Hepatocyte (in vitro differentiated cells): ENCODE results near the gene TRIM15. TPM values are rescaled to one million over a fixed set of nuclear protein-coding genes. Genes with fewer than 3 reads are reported as not detected.

Experiments used
- DNase-seq: peaks from one replicate; pipeline ENCODE4 v3.0.0-alpha.2; 2016; ENCODE audit warnings: low spot score
- H2AFZ ChIP-seq: fragments of 200-600 bp; sonication (generic); 2 replicates; pipeline ENCODE4 v1.6.0; 2016; ENCODE audit warnings: antibody characterized with exemption, mild to moderate bottlenecking
- H3K27ac ChIP-seq: fragments of 200-600 bp; sonication (generic); 2 replicates; pipeline ENCODE4 v1.5.1; 2016; ENCODE audit warnings: mild to moderate bottlenecking
- H3K27me3 ChIP-seq: fragments of 200-600 bp; sonication (generic); 2 replicates; pipeline ENCODE4 v1.6.1; 2016
- H3K36me3 ChIP-seq: fragments of 200-600 bp; sonication (generic); replicated peaks from 2 replicates; pipeline ENCODE4 v1.5.1; 2016; ENCODE audit warnings: low read depth; ENCODE audit not compliant: insufficient read depth
- H3K4me1 ChIP-seq: fragments of 200-600 bp; sonication (generic); 2 replicates; pipeline ENCODE4 v1.5.1; 2016; ENCODE audit warnings: mild to moderate bottlenecking, moderate library complexity; ENCODE audit not compliant: insufficient read depth
- H3K4me2 ChIP-seq: fragments of 200-600 bp; sonication (generic); 2 replicates; pipeline ENCODE4 v1.6.0; 2016
- H3K4me3 ChIP-seq: fragments of 200-600 bp; sonication (generic); 2 replicates; pipeline ENCODE4 v1.5.1; 2016; ENCODE audit warnings: mild to moderate bottlenecking
- H3K79me2 ChIP-seq: fragments of 200-600 bp; sonication (generic); 2 replicates; pipeline ENCODE4 v1.6.0; 2017; ENCODE audit warnings: mild to moderate bottlenecking
- H3K9me2 ChIP-seq: fragments of 200-600 bp; sonication (generic); replicated peaks from 2 replicates; pipeline ENCODE4 v1.6.0; 2017; ENCODE audit warnings: mild to moderate bottlenecking; ENCODE audit not compliant: insufficient read depth
- H3K9me3 ChIP-seq: fragments of 200-600 bp; sonication (generic); 2 replicates; pipeline ENCODE4 v1.5.1; 2016; ENCODE audit warnings: low read depth, mild to moderate bottlenecking
- H4K20me1 ChIP-seq: fragments of 200-600 bp; sonication (generic); 2 replicates; pipeline ENCODE4 v1.6.0; 2016; ENCODE audit warnings: mild to moderate bottlenecking; ENCODE audit not compliant: insufficient read depth, poor library complexity, severe bottlenecking
- CTCF ChIP-seq: fragments of 200-600 bp; sonication (generic); IDR thresholded peaks from 2 replicates; pipeline ENCODE4 v1.5.1; 2016; ENCODE audit warnings: antibody characterized with exemption, mild to moderate bottlenecking; ENCODE audit not compliant: poor library complexity
- EZH2 ChIP-seq: fragments of 200-600 bp; sonication (generic); IDR thresholded peaks from 2 replicates; pipeline ENCODE4 v1.6.1; 2016; ENCODE audit warnings: antibody characterized with exemption, mild to moderate bottlenecking, borderline replicate concordance
- EZH2phosphoT487 ChIP-seq: fragments of 200-600 bp; sonication (generic); IDR thresholded peaks from one replicate; pipeline ENCODE4 v1.6.1; 2018; ENCODE audit warnings: antibody characterized with exemption, mild to moderate bottlenecking, low read depth, moderate library complexity; ENCODE audit not compliant: unreplicated experiment, severe bottlenecking
- WGBS: methylation state at CpG from one replicate; pipeline ENCODE4 v1.1.6; 2016; ENCODE audit warnings: low lambda C conversion rate; ENCODE audit errors: missing lambda C conversion rate; 5-methylcytosine and 5-hydroxymethylcytosine counted together
- polyA plus RNA-seq: library from polyadenylated mRNA; unstranded; fragments of >200 nt; fragmentation: Nextera tagmentation; extraction: Ambion mirVana; gene quantifications from 2 replicates; pipeline ENCODE4 v1.2.1, GENCODE V29; 2016
- total RNA-seq: library from RNA; depleted of rRNA; stranded (reverse); fragments of >200 nt; gene quantifications from 2 replicates; pipeline ENCODE4 v1.2.3, GENCODE V29; 2014

Gene TRIM15
- total and polyA plus RNA-seq, 2 experiments from 2014 or later: 1.2 to 2.6 TPM

- H3K27ac ChIP-seq: no peak overlapping the region
- H3K36me3 ChIP-seq: no peaks in the 10 kb centered on the region
- no peaks in the 10 kb centered on the region for H3K79me2 ChIP-seq
- 89% methylated on average over 2 of the region's 2 CpGs for WGBS
- DNase-seq: no peak
- no peak overlapping the region for H3K4me3 ChIP-seq
- H3K27me3 ChIP-seq: peaks cover 13% of the 10 kb centered on the region
- H3K4me1 ChIP-seq: peaks cover 14% of the 10 kb centered on the region
- no peak overlapping the region for H2AFZ ChIP-seq
- TF ChIP-seq EZH2phosphoT487 (no peak), CTCF (no peak), EZH2 (no peak)
- no peaks in the 10 kb centered on the region for H3K9me2 ChIP-seq
- no peak overlapping the region for H3K4me2 ChIP-seq
- no peaks in the 10 kb centered on the region for H4K20me1 ChIP-seq
- no peaks in the 10 kb centered on the region for H3K9me3 ChIP-seq
These were observed 5.3 kb upstream of the TRIM15 start for GRCh38 chr6:30157999-30158398.

GRCh38 chr6:30158475-30159040 lies 4.8 kb upstream of the TRIM15 start:
- Histone ChIP-seq H3K27ac (no peak overlapping the region), H3K4me3 (no peak overlapping the region), H3K4me1 (peaks cover 14% of the 10 kb centered on the region), H2AFZ (no peak overlapping the region), H3K79me2 (no peaks in the 10 kb centered on the region), H4K20me1 (no peaks in the 10 kb centered on the region), H3K36me3 (no peaks in the 10 kb centered on the region), H3K4me2 (no peak overlapping the region), H3K9me3 (no peaks in the 10 kb centered on the region), H3K9me2 (no peaks in the 10 kb centered on the region), H3K27me3 (peaks cover 13% of the 10 kb centered on the region)
- TF ChIP-seq EZH2: no peak
- TF ChIP-seq EZH2phosphoT487: no peak
- no peak for TF ChIP-seq CTCF
- WGBS: 72% methylated on average over 3 of the region's 3 CpGs
- no peak for DNase-seq

DNA sequence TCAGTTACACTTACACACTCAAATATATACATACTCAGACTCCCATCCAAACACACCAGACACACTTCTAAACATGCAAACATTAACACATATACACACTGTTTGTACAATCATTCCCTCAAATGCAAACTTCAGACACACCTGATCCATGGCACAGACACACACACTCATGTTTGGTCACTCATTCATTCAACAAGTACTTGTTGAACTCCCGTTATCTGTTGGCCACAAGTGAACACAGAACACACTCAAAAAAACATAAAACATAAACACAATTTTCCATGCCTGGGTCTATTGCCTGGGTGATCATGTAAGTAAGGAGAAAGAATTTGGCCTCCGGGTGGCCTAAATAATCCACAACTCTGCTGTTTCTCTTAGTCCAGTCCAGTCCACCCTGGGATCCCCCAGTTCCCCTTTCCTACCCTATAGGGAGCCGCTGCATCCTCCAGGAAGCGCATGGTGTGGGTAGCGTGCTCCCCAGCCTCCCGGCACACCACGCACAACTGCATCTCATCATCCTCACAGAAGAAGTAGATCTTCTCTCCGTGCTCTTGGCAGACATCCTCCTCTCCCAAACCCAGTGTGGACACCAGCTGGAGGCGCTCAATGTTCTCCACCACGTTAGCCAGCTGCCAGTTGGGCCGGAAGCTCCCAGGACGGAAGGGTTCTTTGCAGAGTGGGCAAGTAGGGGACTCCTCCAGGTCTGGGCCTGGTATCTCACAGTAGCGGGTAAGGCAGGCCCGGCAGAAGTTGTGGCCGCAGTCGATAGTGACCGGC lies 3.1 kb upstream of the TRIM15 start:
- TF ChIP-seq EZH2phosphoT487 (no peak), CTCF (no peak), EZH2 (no peak)
- 89% methylated on average over 17 of the region's 17 CpGs for WGBS
- Histone ChIP-seq H3K27ac (no peak overlapping the region), H3K79me2 (no peaks in the 10 kb centered on the region), H3K4me2 (no peak overlapping the region), H3K36me3 (no peaks in the 10 kb centered on the region), H2AFZ (no peak overlapping the region), H3K27me3 (peaks cover 13% of the 10 kb centered on the region), H4K20me1 (no peaks in the 10 kb centered on the region), H3K4me1 (peaks cover 6% of the 10 kb centered on the region), H3K4me3 (no peak overlapping the region), H3K9me2 (no peaks in the 10 kb centered on the region), H3K9me3 (no peaks in the 10 kb centered on the region)
- no peak for DNase-seq
